HEK293T (cell line): Measurements from ENCODE around the gene TMEM218.
A peak's percentile ranks its signal among the peaks of the same experiment; 100 is the strongest.

Source experiments
- CTCF ChIA-PET: fragments of 350-600 bp; formaldehyde crosslinking; extraction: SDS; loops from one replicate; lab custom pipeline; 2021; ENCODE audit warnings: antibody characterized with exemption, inconsistent platforms; lab: Yijun Ruan, JAX
- POLR2A ChIA-PET: fragments of 350-600 bp; formaldehyde crosslinking; extraction: SDS; loops from one replicate; lab custom pipeline; 2020; ENCODE audit warnings: antibody characterized with exemption, inconsistent platforms; lab: Yijun Ruan, JAX
- DNase-seq: peaks from one replicate; pipeline ENCODE4 v3.0.0; 2012; ENCODE audit warnings: mixed read lengths; ENCODE audit errors: extremely low spot score
- ARNT ChIP-seq: fragments of 450-650 bp; IDR thresholded peaks from 2 replicates; pipeline ENCODE4 v1.6.1; 2017; ENCODE audit warnings: mild to moderate bottlenecking
- BHLHE40 ChIP-seq: fragments of 450-650 bp; IDR thresholded peaks from 2 replicates; pipeline ENCODE4 v1.6.1; 2016; ENCODE audit warnings: mild to moderate bottlenecking, moderate library complexity, borderline replicate concordance
- CTBP1 ChIP-seq: fragments of 450-650 bp; IDR thresholded peaks from 2 replicates; pipeline ENCODE4 v1.6.1; 2016; ENCODE audit warnings: borderline replicate concordance
- ELF4 ChIP-seq: fragments of 450-650 bp; IDR thresholded peaks from 2 replicates; pipeline ENCODE4 v1.6.1; 2017; ENCODE audit warnings: antibody characterized with exemption
- FOXA1 ChIP-seq: fragments of 450-650 bp; IDR thresholded peaks from 2 replicates; pipeline ENCODE4 v1.6.1; 2016; ENCODE audit warnings: mild to moderate bottlenecking
- FOXK2 ChIP-seq: fragments of 450-650 bp; IDR thresholded peaks from 2 replicates; pipeline ENCODE4 v1.6.1; 2016; ENCODE audit warnings: mild to moderate bottlenecking
- FOXM1 ChIP-seq: fragments of 450-650 bp; IDR thresholded peaks from 2 replicates; pipeline ENCODE4 v1.6.1; 2017; ENCODE audit warnings: mild to moderate bottlenecking, borderline replicate concordance
- HDGF ChIP-seq: fragments of 450-650 bp; IDR thresholded peaks from 2 replicates; pipeline ENCODE4 v1.6.1; 2017; ENCODE audit warnings: antibody characterized with exemption, borderline replicate concordance
- L3MBTL2 ChIP-seq: fragments of 450-650 bp; conservative IDR thresholded peaks from 2 replicates; pipeline ENCODE4 v1.6.1; 2016; ENCODE audit warnings: mild to moderate bottlenecking
- LEF1 ChIP-seq: fragments of 450-650 bp; IDR thresholded peaks from 2 replicates; pipeline ENCODE4 v1.6.1; 2017; ENCODE audit warnings: mild to moderate bottlenecking, borderline replicate concordance
- NFRKB ChIP-seq: fragments of 450-650 bp; IDR thresholded peaks from 2 replicates; pipeline ENCODE4 v1.6.1; 2016; ENCODE audit warnings: mild to moderate bottlenecking, moderate library complexity
- PKNOX1 ChIP-seq: fragments of 450-650 bp; IDR thresholded peaks from 2 replicates; pipeline ENCODE4 v1.6.1; 2016
- SP1 ChIP-seq: fragments of 450-650 bp; IDR thresholded peaks from 2 replicates; pipeline ENCODE4 v1.6.1; 2017
- SUZ12 ChIP-seq: fragments of 450-650 bp; IDR thresholded peaks from 2 replicates; pipeline ENCODE4 v1.6.1; 2016; ENCODE audit warnings: mild to moderate bottlenecking
- TARDBP ChIP-seq: fragments of 450-650 bp; IDR thresholded peaks from 2 replicates; pipeline ENCODE4 v1.6.1; 2016
- ZNF384 ChIP-seq: fragments of 450-650 bp; IDR thresholded peaks from 2 replicates; pipeline ENCODE4 v1.6.1; 2016

Gene TMEM218

GRCh38 chr11:125111343-125112207 lies at the start of gene TMEM218:
TMEM218 (minus strand) TSS chr11:125111626; CDS start chr11:125102241, 9,385 bp downstream.
- DNase-seq = peak; percentile 98
- POLR2A ChIA-PET = interaction anchor here (0.5 to 2.3 kb wide), 22 partner anchors 9 to 253 kb away, joined by 3 to 12 read pairs (median 4); partner anchors contain the start of genes CCDC15 and PKNOX2
- TF ChIP-seq PKNOX1 (peak; percentile 99), L3MBTL2 (peak; percentile 58), ZNF384 (no peak)
- CTCF ChIA-PET = interaction anchor here (0.9 to 1.9 kb wide), 4 partner anchors 9 to 235 kb away, joined by 3 to 5 read pairs (median 4); no protein-coding TSS in a partner anchor

- TF ChIP-seq CTBP1 (no peak), HDGF (no peak), PKNOX1 (no peak)
- ChIA-PET POLR2A (no interaction called here), CTCF (interaction anchor here (1.6 to 2.1 kb wide), 2 partner anchors 10 to 67 kb away, joined by 5 to 7 read pairs; no protein-coding TSS in a partner anchor)
- DNase-seq = no peak
These were observed 46.7 kb upstream of the TMEM218 start for GRCh38 chr11:125157953-125158680.

GRCh38 chr11:125157118-125157733 lies 45.8 kb upstream of the TMEM218 start:
- no peak for DNase-seq
- POLR2A ChIA-PET = no interaction called here
- CTCF ChIA-PET = interaction anchor here (0.7 to 2.1 kb wide), 3 partner anchors 11 to 66 kb away, joined by 3 to 7 read pairs (median 5); no protein-coding TSS in a partner anchor
- no peak for TF ChIP-seq LEF1
- no peak for TF ChIP-seq FOXM1
- no peak for TF ChIP-seq FOXA1
- TF ChIP-seq ELF4 = no peak
- TF ChIP-seq FOXK2 = no peak
- TF ChIP-seq ARNT = no peak
- no peak for TF ChIP-seq SP1
- no peak for TF ChIP-seq NFRKB
- no peak for TF ChIP-seq L3MBTL2
- no peak for TF ChIP-seq BHLHE40

GRCh38 chr11:125156346-125157117 lies 45.1 kb upstream of the TMEM218 start:
- ChIA-PET POLR2A (no interaction called here), CTCF (interaction anchor here (0.7 to 2.1 kb wide), 3 partner anchors 12 to 65 kb away, joined by 3 to 7 read pairs (median 5); no protein-coding TSS in a partner anchor)
- TF ChIP-seq NFRKB (no peak), SUZ12 (no peak), ARNT (no peak), TARDBP (no peak), L3MBTL2 (no peak), HDGF (no peak), BHLHE40 (no peak), FOXM1 (no peak), ZNF384 (no peak), FOXK2 (no peak), LEF1 (no peak), PKNOX1 (no peak), ELF4 (no peak), CTBP1 (no peak), FOXA1 (no peak), SP1 (no peak)
- DNase-seq = no peak

GRCh38 chr11:125155767-125156166 lies 44.3 kb upstream of the TMEM218 start:
- ChIA-PET POLR2A (no interaction called here), CTCF (no interaction called here)
- no peak for DNase-seq
- TF ChIP-seq FOXA1 (no peak), LEF1 (no peak), SUZ12 (no peak), TARDBP (no peak), NFRKB (no peak), PKNOX1 (no peak), ZNF384 (no peak), SP1 (no peak), FOXM1 (no peak), CTBP1 (no peak)
